HG02852 (cell line): ENCODE results near the gene GALNTL6.
"Not testable (repeated sequence)": the region's sequence is repeated elsewhere in the genome, so short reads cannot be mapped to it uniquely, and the experiment has no call there.

Experiments used
- ATAC-seq: cut with Tn5 transposase; IDR thresholded peaks from one replicate; pipeline ENCODE4 v1.9.1; 2021; ENCODE audit warnings: mild to moderate bottlenecking, moderate library complexity; ENCODE audit not compliant: unreplicated experiment

Gene GALNTL6

DNA sequence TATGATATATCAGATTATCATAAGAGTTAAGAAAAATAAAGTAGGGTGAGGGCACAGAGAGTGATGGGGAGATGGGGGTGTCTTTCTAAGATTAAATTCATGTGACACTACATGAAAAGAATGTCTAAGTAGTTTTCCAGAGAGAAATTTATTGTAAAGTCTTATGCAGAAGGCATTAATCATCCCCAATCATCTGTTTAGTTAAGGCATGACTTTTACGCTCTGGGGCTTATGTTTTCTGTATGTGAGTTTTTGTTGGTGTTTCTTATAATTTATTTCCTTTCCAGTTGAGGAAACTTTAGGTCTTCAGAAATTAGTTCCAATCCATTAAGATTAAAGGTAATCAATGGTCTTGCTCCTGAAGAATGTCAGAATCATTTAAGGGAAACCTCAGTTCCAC lies 972.4 kb downstream of the GALNTL6 start:
- ATAC-seq, result no peak

DNA sequence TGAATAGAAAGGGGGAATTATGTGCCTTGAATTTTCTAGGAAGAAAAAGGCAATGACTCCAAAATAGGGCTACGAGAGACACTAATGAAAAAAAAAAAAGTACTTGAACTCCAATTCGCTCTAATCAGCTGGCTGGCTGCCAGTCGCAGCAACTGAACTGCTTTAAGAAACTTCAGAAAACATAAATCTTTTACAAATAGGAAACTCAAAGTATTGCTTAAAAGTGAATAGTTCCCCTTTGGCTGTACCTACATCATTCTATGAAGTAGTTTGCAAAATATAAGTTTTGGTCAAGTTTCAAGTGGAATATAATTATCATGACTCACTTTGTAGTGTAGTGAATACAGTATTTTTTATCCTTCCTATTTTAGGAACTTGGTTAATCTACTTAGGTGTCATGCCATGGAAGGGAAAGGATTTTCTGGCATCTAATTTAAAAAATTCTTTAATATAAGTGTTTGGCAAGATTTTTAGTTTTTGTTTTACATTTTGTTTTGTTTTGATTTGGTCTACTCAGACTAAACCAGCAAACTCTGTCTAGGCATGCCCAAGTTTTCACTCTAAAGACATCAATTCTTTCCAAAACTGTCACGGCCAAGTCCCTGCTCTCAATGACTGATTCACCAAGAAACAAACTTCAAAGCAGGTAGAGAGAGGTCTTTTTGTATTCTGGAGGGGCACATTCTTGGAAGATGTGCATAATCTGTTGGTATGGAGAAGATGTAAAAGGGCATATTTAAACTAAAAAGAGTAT lies 973.0 kb downstream of the GALNTL6 start:
- ATAC-seq, result no peak

DNA sequence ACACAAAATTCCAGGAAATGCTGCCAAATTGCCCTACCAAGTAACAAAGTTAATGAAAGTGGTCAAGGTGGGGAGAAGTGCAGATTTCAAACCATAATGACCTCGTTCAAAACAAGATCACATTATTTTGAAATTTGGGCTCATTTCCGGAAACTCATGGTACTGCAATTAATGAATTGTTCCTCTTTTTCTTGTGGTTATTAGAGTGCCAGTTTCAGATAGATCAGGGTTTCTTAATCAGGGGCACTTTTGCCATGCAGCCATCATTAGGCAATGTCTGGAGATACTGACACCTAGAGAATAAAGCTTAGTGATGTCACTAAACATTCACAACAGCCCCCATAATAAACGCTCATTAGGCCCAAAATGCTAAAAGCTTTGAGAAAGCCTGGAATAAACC lies 973.9 kb downstream of the GALNTL6 start:
- ATAC-seq, result no peak

DNA sequence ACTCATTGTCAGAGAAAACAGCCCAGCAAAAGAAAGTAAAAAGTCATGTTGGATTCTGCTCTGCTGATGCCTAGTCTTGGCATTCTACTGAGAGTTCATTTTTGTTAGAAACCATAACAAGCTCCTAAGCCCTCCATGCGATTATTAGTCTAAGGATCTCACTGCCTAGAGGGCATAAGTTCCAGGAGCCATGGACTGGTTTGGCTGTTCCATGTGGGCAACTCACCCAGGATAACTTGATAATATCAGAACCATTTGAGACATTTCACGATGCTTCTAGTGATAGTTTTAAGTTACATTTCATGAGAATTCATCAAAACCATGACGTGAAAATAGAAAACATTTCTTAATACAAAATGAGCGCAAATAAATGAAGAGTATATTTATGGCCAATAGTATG lies 978.6 kb downstream of the GALNTL6 start:
- no peak for ATAC-seq

DNA sequence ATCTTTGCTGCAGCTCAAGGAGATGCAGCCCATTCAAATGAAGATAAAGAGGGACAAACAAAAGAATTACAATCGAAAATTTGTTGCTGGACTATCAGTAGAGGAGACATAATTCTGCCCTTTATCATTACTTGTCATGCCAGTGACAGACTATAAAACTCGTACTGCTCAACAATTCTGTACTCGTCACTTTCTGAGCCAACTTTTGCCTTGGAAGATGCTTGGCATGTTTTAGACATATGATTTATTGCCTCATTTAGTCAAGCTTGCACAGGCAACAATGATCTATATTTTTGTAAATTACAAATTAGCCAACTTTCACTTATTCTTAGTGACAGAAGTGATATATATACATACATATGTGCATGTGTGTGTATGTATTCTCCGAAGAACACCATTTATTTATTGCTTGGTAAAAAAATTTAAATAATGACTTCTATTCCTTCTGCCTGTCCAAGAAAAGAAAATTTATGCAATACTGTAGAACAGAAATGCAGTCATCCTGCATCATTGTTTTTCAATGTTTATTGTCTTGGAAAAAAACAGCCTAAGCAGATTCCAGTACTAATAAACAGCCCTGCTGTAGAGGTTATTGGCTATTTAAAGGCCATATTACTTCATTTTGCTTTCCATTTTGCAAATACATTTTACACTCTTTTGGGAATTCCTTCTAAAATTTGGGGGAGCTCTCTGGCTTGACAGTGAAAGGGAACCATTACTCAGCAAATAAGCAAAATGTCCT lies 980.5 kb downstream of the GALNTL6 start:
- ATAC-seq, result no peak

DNA sequence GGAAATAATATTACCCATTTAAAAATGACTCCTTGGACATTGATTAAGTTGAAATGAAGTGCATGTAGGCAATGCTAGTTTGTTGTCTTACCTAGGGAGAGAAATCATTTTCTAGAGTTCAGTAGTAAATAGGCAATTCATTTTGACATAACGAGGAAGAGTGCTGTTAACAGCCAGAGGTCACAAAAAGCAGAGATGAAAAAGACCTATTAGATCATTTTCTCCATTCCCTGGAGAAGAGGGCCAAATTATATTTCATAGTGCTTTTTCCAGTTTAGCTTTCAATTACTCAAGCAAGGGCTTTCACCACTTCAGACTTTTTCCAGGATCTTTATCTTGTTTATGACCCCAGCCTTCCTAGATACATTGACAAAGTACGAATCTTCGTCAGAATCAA lies 981.1 kb downstream of the GALNTL6 start:
- ATAC-seq, result no peak

DNA sequence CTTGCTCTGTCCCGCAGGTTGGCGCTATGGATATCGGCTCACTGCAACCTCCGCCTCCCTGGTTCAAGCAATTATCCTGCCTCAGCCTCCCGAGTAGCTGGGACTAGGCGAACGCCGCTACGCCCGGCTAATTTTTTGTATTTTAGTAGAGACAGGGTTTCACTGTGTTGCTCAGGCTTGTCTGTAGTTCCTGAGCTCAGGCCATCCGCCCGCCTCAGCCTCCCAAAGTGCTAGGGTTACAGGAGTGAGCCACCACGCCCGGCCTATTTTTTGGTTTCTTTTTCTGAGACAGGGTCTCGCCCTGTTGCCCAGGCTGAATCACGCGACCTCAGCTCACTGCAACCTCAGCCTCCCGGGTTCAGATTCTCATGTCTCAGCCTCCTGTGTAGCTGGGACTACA lies 984.1 kb downstream of the GALNTL6 start:
- ATAC-seq, result not testable (repeated sequence)

DNA sequence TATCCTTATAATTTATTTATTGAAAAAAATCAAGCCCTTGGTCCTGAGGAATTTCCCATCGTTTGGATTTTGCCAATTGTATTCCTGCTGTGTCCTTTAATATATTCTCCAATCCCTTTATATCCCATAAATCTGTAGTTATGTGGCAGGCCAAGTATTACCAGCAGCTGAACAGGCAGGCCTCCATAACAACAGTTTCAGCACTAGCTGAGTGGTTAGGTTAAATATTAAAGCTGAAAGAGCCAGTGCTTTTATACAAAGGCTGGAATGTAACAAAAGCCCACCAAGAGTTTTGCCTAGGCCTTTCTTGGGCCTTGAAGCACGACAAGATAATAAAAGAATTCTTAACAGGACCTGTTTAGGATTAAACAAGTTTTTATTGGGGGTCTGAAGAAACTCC lies 988.8 kb downstream of the GALNTL6 start:
- no peak for ATAC-seq

DNA sequence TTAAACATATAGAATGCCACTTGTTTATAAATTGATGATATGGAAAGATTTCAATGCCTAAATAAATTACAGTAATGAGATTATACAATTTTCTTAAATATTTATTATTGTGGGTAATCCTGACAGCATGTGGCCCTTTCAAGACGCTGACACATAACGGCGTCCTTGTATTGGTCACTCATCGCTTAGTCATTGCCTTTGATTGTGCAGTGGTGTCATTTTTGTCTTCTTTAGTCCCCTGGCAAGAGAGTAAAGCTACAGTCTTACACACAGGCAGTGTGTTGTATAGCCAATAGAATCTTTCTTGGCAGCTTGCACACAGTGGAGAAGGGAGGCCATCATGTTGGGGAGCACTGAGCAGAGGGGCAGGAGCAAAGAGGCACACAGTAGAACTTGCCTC lies 993.6 kb downstream of the GALNTL6 start:
- no peak for ATAC-seq

DNA sequence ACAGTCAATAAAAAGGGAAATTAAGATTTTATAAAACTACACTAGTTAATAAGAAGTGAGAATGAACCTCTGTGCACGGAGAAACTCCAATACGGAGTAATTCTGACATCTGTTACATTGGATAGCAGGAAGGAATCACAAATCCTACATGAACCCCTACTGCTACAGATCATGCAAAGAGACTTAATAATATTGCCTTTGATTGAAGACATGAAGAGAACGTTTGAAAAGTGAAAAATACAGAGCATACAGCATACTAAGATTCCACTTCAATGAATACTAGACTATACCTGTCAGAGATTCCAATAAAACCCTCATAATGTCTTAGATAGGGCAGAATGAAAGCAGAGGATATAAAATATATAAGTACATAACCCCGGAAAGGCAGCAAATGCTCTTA lies 995.0 kb downstream of the GALNTL6 start:
- ATAC-seq, result no peak

DNA sequence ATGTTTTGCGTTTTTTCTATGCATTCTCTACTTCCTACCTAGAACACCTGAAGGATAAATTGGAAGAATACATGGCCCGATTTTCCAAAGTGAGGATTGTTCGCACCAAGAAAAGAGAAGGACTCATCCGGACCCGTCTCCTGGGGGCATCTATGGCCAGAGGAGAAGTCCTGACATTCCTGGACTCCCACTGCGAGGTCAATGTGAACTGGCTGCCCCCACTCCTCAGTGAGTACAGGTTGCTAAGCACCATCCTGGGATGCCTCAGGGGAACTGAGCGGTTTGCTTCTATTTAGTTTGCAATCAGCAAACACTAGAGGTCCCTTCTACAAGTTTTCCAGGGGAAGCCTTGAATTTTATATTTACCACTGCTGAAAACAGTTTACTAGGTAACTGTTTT lies 996.1 kb downstream of the GALNTL6 start:
- ATAC-seq, result no peak

DNA sequence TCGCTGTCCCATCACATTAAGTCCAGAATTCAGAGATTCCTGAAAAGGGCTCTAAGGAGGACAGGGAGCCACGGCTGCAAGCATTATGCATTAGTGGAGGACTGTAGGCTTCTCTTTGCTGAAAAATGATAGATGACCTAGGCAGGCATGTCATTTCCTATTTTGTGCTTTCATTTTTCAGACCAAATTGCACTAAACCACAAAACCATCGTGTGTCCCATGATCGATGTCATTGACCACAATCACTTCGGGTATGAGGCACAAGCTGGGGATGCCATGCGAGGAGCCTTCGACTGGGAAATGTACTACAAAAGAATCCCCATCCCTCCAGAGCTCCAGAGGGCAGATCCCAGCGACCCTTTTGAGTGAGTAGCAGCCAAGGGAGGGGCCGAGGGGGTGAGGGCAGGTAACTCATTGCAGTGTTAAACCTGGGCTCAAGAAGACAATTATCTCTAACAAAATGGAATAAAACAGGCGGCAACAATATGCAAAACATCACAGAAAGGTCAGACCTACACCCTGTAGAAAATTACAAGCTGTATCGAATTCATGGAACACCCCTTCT lies 1000.2 kb downstream of the GALNTL6 start:
- ATAC-seq, result peak; percentile 64

DNA sequence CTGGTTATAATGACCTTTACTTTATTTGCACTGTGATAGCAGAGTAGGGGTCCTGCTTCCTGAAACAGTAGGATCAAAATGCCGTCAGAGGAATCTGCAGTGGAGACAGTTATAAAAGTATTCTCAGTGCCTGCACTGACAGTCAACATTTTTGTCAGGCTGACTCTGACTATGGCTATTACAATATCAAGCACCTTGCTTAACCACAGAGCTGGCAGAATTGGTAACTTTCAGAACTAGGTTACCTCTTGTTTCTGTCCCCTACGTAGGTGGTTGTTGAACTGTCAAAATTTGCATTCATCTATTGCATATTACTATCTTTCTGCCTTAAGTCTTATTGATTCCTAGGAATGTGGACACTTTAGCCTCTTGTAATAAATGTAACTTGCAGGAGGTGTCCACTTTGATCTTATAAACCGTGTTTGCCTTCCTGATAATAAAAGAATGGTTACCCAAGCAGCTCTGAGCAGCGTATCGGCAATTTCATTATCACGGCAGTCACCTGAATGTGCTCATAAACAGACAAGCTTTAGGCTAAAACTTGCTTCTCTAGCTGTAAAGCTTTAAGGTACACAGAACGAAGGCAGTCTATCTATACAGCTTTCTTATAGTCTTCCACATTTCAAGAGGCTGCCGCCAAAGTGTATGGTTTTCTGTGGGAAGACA lies 1002.4 kb downstream of the GALNTL6 start:
- ATAC-seq, result no peak

DNA sequence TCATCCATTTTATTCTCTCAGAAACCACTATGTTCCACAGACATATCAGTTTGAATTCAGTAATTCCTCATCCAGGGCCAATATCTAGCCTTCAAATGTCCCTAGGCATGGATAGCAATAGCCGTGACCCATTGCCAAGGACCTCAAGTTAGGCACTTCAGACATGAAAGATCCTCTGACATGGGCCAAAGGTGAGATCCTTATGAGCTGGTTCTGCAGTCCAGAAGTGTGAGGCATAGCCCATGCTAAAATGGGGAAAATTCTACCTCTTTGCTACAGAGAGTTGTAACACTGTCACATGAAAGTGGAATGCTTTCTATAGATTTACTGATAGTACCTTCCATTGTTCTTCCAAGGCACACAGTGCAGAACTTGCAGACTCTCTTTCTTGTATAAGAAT lies 1005.7 kb downstream of the GALNTL6 start:
- no peak for ATAC-seq

DNA sequence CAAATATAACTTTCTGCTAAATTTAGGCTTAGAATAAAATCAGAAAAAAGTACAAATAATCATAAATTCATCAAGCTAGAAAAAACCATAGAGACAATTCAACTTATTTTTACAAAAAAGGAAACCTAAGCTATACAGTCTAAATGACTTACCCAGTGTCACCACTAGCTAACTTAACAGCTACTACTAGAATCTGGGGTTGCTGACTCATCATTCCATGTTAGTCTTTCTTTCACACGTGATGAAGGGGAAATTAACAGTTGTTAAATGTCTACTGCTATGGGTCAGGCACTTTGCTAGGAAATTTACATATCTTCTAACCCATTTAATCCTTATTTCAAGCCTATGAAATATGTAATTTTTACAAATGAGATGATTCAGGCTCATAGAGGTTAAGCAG lies 1006.1 kb downstream of the GALNTL6 start:
- ATAC-seq, result no peak

DNA sequence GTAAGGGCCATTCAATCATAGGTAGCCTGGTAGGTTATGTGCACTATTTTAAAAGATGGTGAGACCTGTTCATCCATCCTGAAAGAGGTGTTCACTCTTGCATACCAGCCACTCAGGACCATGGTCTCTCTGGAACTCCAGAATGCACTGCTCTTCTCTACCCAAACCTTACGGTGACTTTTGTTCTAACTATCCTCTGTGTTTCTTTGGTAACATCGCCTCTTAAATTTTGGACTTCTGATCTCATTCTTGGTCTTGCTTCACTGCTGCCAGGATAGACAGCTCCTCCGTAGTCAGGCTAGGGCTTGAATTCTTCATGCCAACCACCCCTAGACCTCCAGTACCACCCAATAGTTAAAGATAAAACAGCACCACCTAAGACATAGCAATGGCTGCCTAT lies 1009.1 kb downstream of the GALNTL6 start:
- ATAC-seq, result no peak

DNA sequence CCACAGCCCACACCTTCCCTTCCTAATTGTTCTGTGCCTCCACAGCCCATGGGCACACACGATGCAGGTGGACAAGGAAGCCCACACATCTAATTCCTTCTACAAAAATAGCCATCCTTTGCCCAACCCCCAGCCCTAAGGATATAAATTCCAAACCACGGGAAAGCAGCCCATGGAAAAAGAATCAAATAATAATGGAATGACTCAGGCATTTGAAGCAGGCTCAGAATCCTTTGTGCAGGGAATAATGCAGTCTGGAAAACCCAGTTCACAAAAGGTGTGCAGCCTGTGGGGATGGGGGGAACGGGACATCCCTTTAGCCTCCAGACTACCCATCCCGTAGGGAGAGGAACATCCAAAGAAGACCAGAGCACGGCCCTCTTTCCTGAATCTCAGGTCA lies 1013.1 kb downstream of the GALNTL6 start:
- ATAC-seq, result no peak

DNA sequence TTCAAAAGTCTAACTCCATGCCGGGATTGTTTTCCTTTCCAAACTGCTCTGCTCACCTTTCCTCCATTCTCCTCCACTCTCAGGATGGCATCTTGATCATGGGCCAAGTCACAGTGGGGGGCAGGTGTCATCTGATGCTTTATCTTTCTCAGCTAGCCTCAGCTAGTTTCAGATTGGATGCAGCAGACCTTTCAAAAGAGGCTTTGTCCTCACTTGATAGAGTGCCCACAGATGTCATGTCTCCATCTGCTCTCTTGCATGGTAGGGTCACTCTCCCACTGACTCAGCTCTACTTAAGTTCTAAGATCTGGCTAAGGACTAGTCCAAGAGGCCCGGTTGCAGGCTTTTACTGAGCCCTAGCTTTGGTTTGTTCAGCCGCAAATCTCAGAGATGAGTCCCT lies 1013.7 kb downstream of the GALNTL6 start:
- ATAC-seq, result no peak

DNA sequence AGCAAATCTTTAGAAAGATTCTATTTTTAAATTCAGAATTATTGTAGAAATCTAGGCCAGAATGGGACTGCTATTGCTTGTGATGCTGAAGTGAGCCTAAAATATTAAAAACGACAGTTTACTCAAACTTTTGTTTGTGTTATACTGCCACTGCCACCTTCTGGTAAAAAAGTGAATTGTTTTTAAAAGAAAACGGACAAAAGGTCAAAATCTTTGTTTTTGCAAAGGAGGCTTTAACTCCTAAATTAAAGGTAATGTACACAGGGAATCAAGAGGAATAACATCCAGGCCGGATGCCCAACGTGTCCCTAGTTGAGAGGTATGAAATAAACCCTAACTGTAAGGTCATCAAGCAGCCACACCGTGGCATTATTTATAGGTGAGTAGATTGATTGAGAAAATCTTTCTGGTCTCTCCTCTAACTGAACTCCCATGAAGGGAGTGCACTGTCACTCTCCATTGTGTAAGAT lies 1017.1 kb downstream of the GALNTL6 start:
- no peak for ATAC-seq

DNA sequence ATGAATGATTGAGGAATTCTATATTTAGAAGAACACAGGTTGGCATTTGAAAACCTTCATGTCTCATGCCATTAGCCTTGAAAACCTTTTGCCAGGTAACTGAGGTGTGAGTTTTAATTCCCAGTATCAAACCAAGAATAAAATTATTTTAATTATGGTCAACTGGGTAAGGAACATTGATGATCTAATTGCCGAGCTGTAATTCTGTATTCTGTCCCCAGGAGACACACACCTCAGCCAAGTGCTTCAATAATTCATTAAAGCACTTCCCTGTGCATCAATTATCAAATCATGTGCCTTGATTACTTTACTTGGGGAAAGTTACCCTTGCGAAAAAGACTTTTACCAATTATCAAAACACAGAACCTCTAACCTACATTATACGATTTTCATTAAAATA lies 1023.5 kb downstream of the GALNTL6 start:
- no peak for ATAC-seq

DNA sequence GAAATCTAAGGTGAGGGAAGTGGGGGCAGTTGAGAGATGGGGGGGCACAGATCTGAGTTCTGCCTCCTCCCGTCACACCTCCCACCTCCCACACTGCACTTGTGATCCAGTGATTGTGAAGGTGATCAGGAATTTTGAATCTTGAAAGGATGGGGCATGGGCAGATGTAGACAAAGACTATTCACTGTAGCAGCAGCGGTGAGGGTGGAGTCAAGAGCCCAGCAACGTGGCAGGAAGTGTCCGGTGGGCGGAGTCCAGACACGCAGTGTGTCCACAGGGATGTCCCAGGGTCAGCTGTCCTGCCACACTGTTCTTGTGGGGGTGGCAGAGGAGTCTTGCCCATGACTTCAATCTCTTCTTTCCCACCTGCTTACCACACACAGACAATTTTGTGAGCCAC lies 1024.9 kb downstream of the GALNTL6 start:
- ATAC-seq, result no peak

DNA sequence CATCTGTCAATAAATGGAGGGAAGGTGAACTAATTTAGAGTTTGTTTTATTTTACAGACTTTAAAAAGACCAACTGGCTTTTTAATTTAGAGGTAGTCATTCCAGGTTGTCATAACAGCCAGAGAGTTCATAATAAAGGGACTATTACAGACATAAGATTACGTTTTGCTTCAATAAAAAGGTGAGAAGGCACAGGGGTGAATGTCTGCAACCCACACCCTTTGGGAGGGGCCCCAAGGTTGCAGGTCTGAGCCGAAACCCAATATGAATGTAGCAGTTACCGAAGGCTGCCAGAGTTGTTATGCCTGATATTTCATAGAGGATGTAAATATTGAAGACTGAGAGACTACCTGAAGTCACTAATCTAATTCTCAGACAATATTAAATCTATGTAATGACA lies 1025.7 kb downstream of the GALNTL6 start:
- no peak for ATAC-seq
